WTC11 (cell line): ENCODE data around the gene FAM217A. TPM values are rescaled to one million over a fixed set of nuclear protein-coding genes. Genes with fewer than 3 reads are reported as not detected.

Experiments
- ATAC-seq: fragments of 200-7000 bp; cut with Tn5 transposase; 2 replicates; pipeline ENCODE4 v1.10.0; 2021; ENCODE audit warnings: mild to moderate bottlenecking, moderate library complexity
- CTCF ChIA-PET: fragments of 300-600 bp; sonication (Branson Sonifier 250); formaldehyde crosslinking; loops from one replicate; lab custom pipeline; 2021; ENCODE audit warnings: antibody characterized with exemption; lab: Charles Lee
- POLR2A ChIA-PET: fragments of 350-600 bp; sonication (Branson Sonifier 250); formaldehyde crosslinking; loops from one replicate; lab custom pipeline; 2021; ENCODE audit warnings: antibody characterized with exemption; lab: Charles Lee
- DNase-seq: peaks from one replicate; pipeline ENCODE4 v3.0.0; 2021; ENCODE audit warnings: low spot score
- H3K27ac Mint-ChIP-seq: 2 replicates; pipeline ENCODE4 v1.8.0; 2021; ENCODE audit warnings: mixed read lengths
- H3K27me3 Mint-ChIP-seq: 2 replicates; pipeline ENCODE4 v1.8.0; 2021; ENCODE audit warnings: low read depth, mild to moderate bottlenecking, moderate library complexity, mixed read lengths
- H3K36me3 Mint-ChIP-seq: 2 replicates; pipeline ENCODE4 v1.8.0; 2021; ENCODE audit warnings: mixed read lengths
- H3K4me1 Mint-ChIP-seq: 2 replicates; pipeline ENCODE4 v1.8.0; 2022; ENCODE audit warnings: mixed read lengths
- H3K4me3 Mint-ChIP-seq: 2 replicates; pipeline ENCODE4 v1.8.0; 2021; ENCODE audit warnings: mild to moderate bottlenecking, moderate library complexity, mixed read lengths
- H3K9me3 Mint-ChIP-seq: 2 replicates; pipeline ENCODE4 v1.8.0; 2021; ENCODE audit warnings: mixed read lengths
- ELF4 ChIP-seq: sonication (generic); formaldehyde crosslinking; IDR thresholded peaks from 2 replicates; pipeline ENCODE4 v1.8.1; 2022; ENCODE audit warnings: low read depth, mild to moderate bottlenecking, moderate library complexity, missing genetic modification reagents
- FOXK1 ChIP-seq: sonication (generic); formaldehyde crosslinking; IDR thresholded peaks from 2 replicates; pipeline ENCODE4 v1.8.0; 2022; ENCODE audit warnings: mild to moderate bottlenecking, moderate library complexity, missing genetic modification reagents
- FOXP4 ChIP-seq: sonication (generic); formaldehyde crosslinking; IDR thresholded peaks from 2 replicates; pipeline ENCODE4 v1.8.0; 2022; ENCODE audit warnings: mild to moderate bottlenecking, missing genetic modification reagents
- HMGXB4 ChIP-seq: sonication (generic); formaldehyde crosslinking; IDR thresholded peaks from 2 replicates; pipeline ENCODE4 v1.8.1; 2023; ENCODE audit warnings: mild to moderate bottlenecking, moderate library complexity, missing genetic modification reagents
- IRF1 ChIP-seq: sonication (generic); formaldehyde crosslinking; IDR thresholded peaks from 2 replicates; pipeline ENCODE4 v1.8.0; 2023; ENCODE audit warnings: missing genetic modification reagents
- JAZF1 ChIP-seq: fragments of 250-450 bp; sonication (Bioruptor Pico); IDR thresholded peaks from 2 replicates; pipeline ENCODE4 v1.9.0; 2021; ENCODE audit warnings: moderate library complexity, mild to moderate bottlenecking, inconsistent platforms
- MAX ChIP-seq: sonication (generic); formaldehyde crosslinking; IDR thresholded peaks from 2 replicates; pipeline ENCODE4 v1.8.0; 2022; ENCODE audit warnings: mild to moderate bottlenecking, missing genetic modification reagents
- MXD4 ChIP-seq: fragments of 250-450 bp; sonication (Bioruptor Pico); IDR thresholded peaks from 2 replicates; pipeline ENCODE4 v1.8.0; 2021; ENCODE audit warnings: mild to moderate bottlenecking, moderate library complexity, borderline replicate concordance
- NFE2L1 ChIP-seq: sonication (generic); formaldehyde crosslinking; IDR thresholded peaks from 2 replicates; pipeline ENCODE4 v1.8.1; 2023; ENCODE audit warnings: missing genetic modification reagents
- NFYB ChIP-seq: sonication (generic); formaldehyde crosslinking; conservative IDR thresholded peaks from 2 replicates; pipeline ENCODE4 v1.8.0; 2022; ENCODE audit warnings: low read depth, missing genetic modification reagents
- PRDM15 ChIP-seq: sonication (generic); formaldehyde crosslinking; IDR thresholded peaks from 2 replicates; pipeline ENCODE4 v1.8.0; 2022; ENCODE audit warnings: missing genetic modification reagents
- PREB ChIP-seq: sonication (generic); formaldehyde crosslinking; IDR thresholded peaks from 2 replicates; pipeline ENCODE4 v1.8.1; 2022; ENCODE audit warnings: mild to moderate bottlenecking, missing genetic modification reagents, moderate library complexity, borderline replicate concordance
- RORB ChIP-seq: fragments of 250-450 bp; sonication (Bioruptor Pico); IDR thresholded peaks from 2 replicates; pipeline ENCODE4 v1.9.0; 2021; ENCODE audit warnings: mild to moderate bottlenecking
- SOX15 ChIP-seq: fragments of 250-450 bp; sonication (Bioruptor Pico); IDR thresholded peaks from 2 replicates; pipeline ENCODE4 v1.9.0; 2021; ENCODE audit warnings: mild to moderate bottlenecking
- SP1 ChIP-seq: sonication (generic); formaldehyde crosslinking; conservative IDR thresholded peaks from 2 replicates; pipeline ENCODE4 v1.8.1; 2022; ENCODE audit warnings: missing genetic modification reagents
- TP53 ChIP-seq: sonication (generic); formaldehyde crosslinking; IDR thresholded peaks from 2 replicates; pipeline ENCODE4 v1.8.1; 2023; ENCODE audit warnings: mild to moderate bottlenecking, missing genetic modification reagents
- ZNF232 ChIP-seq: sonication (generic); formaldehyde crosslinking; IDR thresholded peaks from 2 replicates; pipeline ENCODE4 v1.8.0; 2022; ENCODE audit warnings: mild to moderate bottlenecking, missing genetic modification reagents
- ZNF263 ChIP-seq: sonication (generic); formaldehyde crosslinking; IDR thresholded peaks from 2 replicates; pipeline ENCODE4 v1.8.1; 2022; ENCODE audit warnings: low read depth, mild to moderate bottlenecking, moderate library complexity, missing genetic modification reagents
- ZNF671 ChIP-seq: fragments of 250-450 bp; sonication (Bioruptor Pico); IDR thresholded peaks from 2 replicates; pipeline ENCODE4 v1.8.0; 2021; ENCODE audit warnings: mild to moderate bottlenecking
- total RNA-seq: library from RNA; stranded (reverse); gene quantifications from 3 replicates; pipeline ENCODE4 v1.2.3, GENCODE V29; 2021

Gene FAM217A
- total RNA-seq, 1 experiment from 2014 or later: not detected

GRCh38 chr6:4107873-4108272 lies 28.9 kb upstream of the FAM217A start:
- Mint-ChIP-seq H3K4me3 (no peak overlapping the region), H3K27ac (no peak overlapping the region), H3K36me3 (no peaks in the 10 kb centered on the region), H3K27me3 (no peaks in the 10 kb centered on the region), H3K4me1 (no peaks in the 10 kb centered on the region), H3K9me3 (no peaks in the 10 kb centered on the region)
- ATAC-seq (no peak), DNase-seq (no peak)
- ChIA-PET CTCF (no interaction called here), POLR2A (no interaction called here)
- TF ChIP-seq SP1 (CRISPR knock-in tag) (no peak), FOXK1 (no peak), ZNF232 (CRISPR knock-in tag) (no peak), MAX (no peak), HMGXB4 (CRISPR knock-in tag) (no peak), RORB (no peak), IRF1 (CRISPR knock-in tag) (no peak), FOXP4 (no peak), PREB (CRISPR knock-in tag) (no peak), ZNF671 (CRISPR knock-in tag) (no peak), NFYB (CRISPR knock-in tag) (no peak), MXD4 (CRISPR knock-in tag) (no peak), ZNF263 (CRISPR knock-in tag) (no peak), JAZF1 (no peak), ELF4 (CRISPR knock-in tag) (no peak), PRDM15 (CRISPR knock-in tag) (no peak), TP53 (no peak), SOX15 (CRISPR knock-in tag) (no peak), NFE2L1 (CRISPR knock-in tag) (no peak)
